Liver (tissue), 9 donors: ENCODE results near the gene MKS1. TPM values are rescaled to one million over a fixed set of nuclear protein-coding genes. Genes with fewer than 3 reads are reported as not detected.

Experiments used
- DNase-seq: peaks from one replicate; pipeline ENCODE4 v3.0.0-alpha.2; 2017; ENCODE audit warnings: low spot score
- H3K27ac ChIP-seq, 2 donors: one replicate each; pipeline ENCODE4 v1.7.0; 2013; ENCODE audit warnings: inconsistent platforms in 2 of 2, low read length in 2 of 2, control low read depth in 1 of 2, low read depth in 1 of 2, mild to moderate bottlenecking in 1 of 2
- H3K27me3 ChIP-seq, 4 donors: one replicate each; pipeline versions ENCODE4 v1.6.1 to v1.7.0; 2013; ENCODE audit warnings: low read length in 3 of 4, inconsistent platforms in 1 of 4, mild to moderate bottlenecking in 1 of 4, moderate library complexity in 1 of 4; ENCODE audit not compliant: control insufficient read depth in 4 of 4, insufficient read depth in 4 of 4
- H3K36me3 ChIP-seq, 4 donors: one replicate each; pipeline versions ENCODE4 v1.6.1 to v1.7.0; 2013; ENCODE audit warnings: low read length in 3 of 4, mild to moderate bottlenecking in 3 of 4, low read depth in 1 of 4, moderate library complexity in 1 of 4; ENCODE audit not compliant: control insufficient read depth in 4 of 4, insufficient read depth in 3 of 4
- H3K4me1 ChIP-seq, 4 donors: one replicate each; pipeline versions ENCODE4 v1.6.1 to v1.7.0; 2013; ENCODE audit warnings: low read length in 3 of 4, mild to moderate bottlenecking in 3 of 4, moderate library complexity in 1 of 4; ENCODE audit not compliant: control insufficient read depth in 4 of 4, insufficient read depth in 4 of 4
- H3K4me3 ChIP-seq, 3 donors: one replicate each; pipeline versions ENCODE4 v1.6.1 to v1.7.0; 2013; ENCODE audit warnings: low read length in 3 of 3, control low read depth in 1 of 3, low read depth in 1 of 3, mild to moderate bottlenecking in 1 of 3
- H3K9ac ChIP-seq, 2 donors: one replicate each; pipeline ENCODE4 v1.7.0; 2013; ENCODE audit warnings: low read length in 2 of 2, mild to moderate bottlenecking in 2 of 2, moderate library complexity in 2 of 2, control low read depth in 1 of 2, low read depth in 1 of 2
- H3K9me3 ChIP-seq, 4 donors: one replicate each; pipeline versions ENCODE4 v1.6.1 to v1.7.0; 2013; ENCODE audit warnings: low read length in 3 of 4; ENCODE audit not compliant: control insufficient read depth in 4 of 4
- ATF3 ChIP-seq: IDR thresholded peaks from 2 replicates; pipeline ENCODE4 v1.6.1; 2016; ENCODE audit warnings: antibody characterized with exemption
- CTCF ChIP-seq: fragments of 150-350 bp; IDR thresholded peaks from 2 replicates; pipeline ENCODE4 v1.5.1; 2017; ENCODE audit warnings: improper control_type of control experiment, low read depth, low read length; ENCODE audit not compliant: missing input control
- EGR1 ChIP-seq, 2 donors: IDR thresholded peaks; 2 replicates each; pipeline ENCODE4 v1.6.1; 2016 to 2018; ENCODE audit warnings: antibody characterized with exemption in 2 of 2, low read depth in 2 of 2
- FOXA1 ChIP-seq: IDR thresholded peaks from 2 replicates; pipeline ENCODE4 v1.6.1; 2016; ENCODE audit warnings: antibody characterized with exemption
- GABPA ChIP-seq, 2 donors: IDR thresholded peaks in 1 of 2; conservative IDR thresholded peaks in 1 of 2; 2 replicates each; pipeline ENCODE4 v1.6.1; 2016; ENCODE audit warnings: antibody characterized with exemption in 2 of 2, mild to moderate bottlenecking in 1 of 2, moderate library complexity in 1 of 2
- HNF4A ChIP-seq, 2 donors: conservative IDR thresholded peaks; 2 replicates each; pipeline ENCODE4 v1.6.1; 2016; ENCODE audit warnings: antibody characterized with exemption in 2 of 2, mild to moderate bottlenecking in 2 of 2
- HNF4G ChIP-seq: IDR thresholded peaks from 2 replicates; pipeline ENCODE4 v1.6.1; 2016; ENCODE audit warnings: antibody characterized with exemption
- JUND ChIP-seq, 2 donors: IDR thresholded peaks; 2 replicates each; pipeline ENCODE4 v1.6.1; 2016; ENCODE audit warnings: antibody characterized with exemption in 2 of 2
- MAX ChIP-seq: IDR thresholded peaks from 2 replicates; pipeline ENCODE4 v1.6.1; 2016; ENCODE audit warnings: antibody characterized with exemption
- NR2F2 ChIP-seq: IDR thresholded peaks from 2 replicates; pipeline ENCODE4 v1.6.1; 2016; ENCODE audit warnings: antibody characterized with exemption
- RAD21 ChIP-seq, 2 donors: IDR thresholded peaks; 2 replicates each; pipeline ENCODE4 v1.6.1; 2016; ENCODE audit warnings: antibody characterized with exemption in 2 of 2, mild to moderate bottlenecking in 2 of 2
- REST ChIP-seq: IDR thresholded peaks from 2 replicates; pipeline ENCODE4 v1.6.1; 2016; ENCODE audit warnings: antibody characterized with exemption, mild to moderate bottlenecking
- RXRA ChIP-seq, 2 donors: IDR thresholded peaks; 2 replicates each; pipeline ENCODE4 v1.6.1; 2017 to 2018; ENCODE audit warnings: antibody characterized with exemption in 2 of 2, mild to moderate bottlenecking in 1 of 2
- SP1 ChIP-seq: IDR thresholded peaks from 2 replicates; pipeline ENCODE4 v1.6.1; 2018; ENCODE audit warnings: antibody characterized with exemption, mild to moderate bottlenecking
- TAF1 ChIP-seq: conservative IDR thresholded peaks from 2 replicates; pipeline ENCODE4 v1.6.1; 2016; ENCODE audit warnings: antibody characterized with exemption, mild to moderate bottlenecking
- YY1 ChIP-seq: IDR thresholded peaks from 2 replicates; pipeline ENCODE4 v1.6.1; 2016; ENCODE audit warnings: antibody characterized with exemption, mild to moderate bottlenecking
- ZBTB33 ChIP-seq: IDR thresholded peaks from 2 replicates; pipeline ENCODE4 v1.6.1; 2016; ENCODE audit warnings: antibody characterized with exemption
- WGBS: extraction: QIAGEN DNeasy Blood & Tissue Kit; methylation state at CpG from one replicate; pipeline ENCODE4 v1.1.7; 2013; 5-methylcytosine and 5-hydroxymethylcytosine counted together
- polyA plus RNA-seq, 2 donors: library from polyadenylated mRNA; stranded (reverse) in 1 of 2; unstranded in 1 of 2; fragments of 200-250 nt in 1 of 2; fragments of >200 nt in 1 of 2; fragmentation: Nextera tagmentation in 1 of 2; extraction: Ambion mirVana in 1 of 2; gene quantifications; one replicate each; pipeline versions ENCODE4 v1.2.1 to v1.2.3, GENCODE V29; 2013 to 2015
- total RNA-seq, 2 donors: library from RNA; depleted of rRNA; stranded (reverse); fragments of >200 nt; gene quantifications; one replicate each; pipeline ENCODE4 v1.2.3, GENCODE V29; 2014
- donor health status: healthy.
- donor health status: healthy.
- donor health status: healthy.
- donor health status: healthy.
- donor health status: healthy.

The MKS1 gene
- total and polyA plus RNA-seq, 4 donors: 4.4 to 7.9 (median 5.1) TPM

GRCh38 chr17:58207451-58207850 lies 11.6 kb downstream of the MKS1 start:
- no peak for DNase-seq
- Histone ChIP-seq H3K27ac (no peak overlapping the region), H3K4me3 (no peak overlapping the region), H3K27me3 (no peaks in the 10 kb centered on the region), H3K9me3 (no peaks in the 10 kb centered on the region), H3K36me3 (peaks cover 2 to 51% (median 24%) of the 10 kb centered on the region in 4 donors), H3K9ac (no peak overlapping the region), H3K4me1 (no peaks in the 10 kb centered on the region)
- TF ChIP-seq FOXA1 (no peak), HNF4A (conservative IDR thresholded peaks at IDR 0.05) (no peak), HNF4G (no peak), ZBTB33 (no peak), EGR1 (IDR thresholded peaks at IDR 0.05; ENCODE audit: low read depth in 2 of 2) (no peak), ATF3 (no peak), TAF1 (no peak), RAD21 (IDR thresholded peaks at IDR 0.05) (no peak), SP1 (no peak), GABPA (IDR thresholded peaks at IDR 0.05 in 1 of 2, conservative IDR thresholded peaks at IDR 0.05 in 1 of 2) (no peak), JUND (IDR thresholded peaks at IDR 0.05) (no peak), YY1 (no peak)
- WGBS: 94% methylated on average over 3 of the region's 3 CpGs

- no peak for DNase-seq
- Histone ChIP-seq H3K9me3 (no peaks in the 10 kb centered on the region), H3K27me3 (no peaks in the 10 kb centered on the region), H3K36me3 (peaks cover 2 to 45% (median 16%) of the 10 kb centered on the region in 4 donors), H3K4me3 (no peak overlapping the region), H3K4me1 (no peaks in the 10 kb centered on the region), H3K9ac (no peak overlapping the region), H3K27ac (no peak overlapping the region)
- WGBS: 94% methylated on average over 11 of the region's 11 CpGs
- TF ChIP-seq HNF4G (no peak), SP1 (no peak), MAX (no peak), RXRA (IDR thresholded peaks at IDR 0.05) (no peak), YY1 (no peak), RAD21 (IDR thresholded peaks at IDR 0.05) (no peak), CTCF (no peak), ATF3 (no peak), ZBTB33 (no peak), FOXA1 (no peak), GABPA (IDR thresholded peaks at IDR 0.05 in 1 of 2, conservative IDR thresholded peaks at IDR 0.05 in 1 of 2) (no peak), EGR1 (IDR thresholded peaks at IDR 0.05; ENCODE audit: low read depth in 2 of 2) (no peak), REST (no peak), NR2F2 (no peak)
These were observed 13.1 kb downstream of the MKS1 start for GRCh38 chr17:58205936-58206335.
